GM23338 (cell line): ENCODE measurements around the gene DUSP10. TPM values are rescaled to one million over a fixed set of nuclear protein-coding genes. Genes with fewer than 3 reads are reported as not detected.

ENCODE experiments used
- ATAC-seq: fragments of 200-7000 bp; cut with Tn5 transposase; 3 replicates; pipeline ENCODE4 v1.9.1; 2020
- DNase-seq: peaks from one replicate; pipeline ENCODE4 v3.0.0-alpha.2; 2015; ENCODE audit warnings: low spot score
- H2AFZ ChIP-seq: fragments of 200-600 bp; sonication (generic); 2 replicates; pipeline ENCODE4 v1.8.0; 2016; ENCODE audit warnings: antibody characterized with exemption, mild to moderate bottlenecking, moderate library complexity
- H3F3A ChIP-seq: fragments of 200-600 bp; sonication (generic); replicated peaks from 2 replicates; pipeline ENCODE4 v1.8.0; 2017; ENCODE audit warnings: antibody characterized with exemption, mixed run types, low read depth
- H3K27ac ChIP-seq: fragments of 200-600 bp; sonication (generic); 2 replicates; pipeline ENCODE4 v1.6.1; 2016; ENCODE audit warnings: low read depth
- H3K27me3 ChIP-seq: fragments of 200-600 bp; sonication (generic); 2 replicates; pipeline ENCODE4 v1.8.0; 2016; ENCODE audit warnings: mild to moderate bottlenecking, mixed run types, moderate library complexity; ENCODE audit not compliant: insufficient read depth
- H3K36me3 ChIP-seq: fragments of 200-600 bp; sonication (generic); 2 replicates; pipeline ENCODE4 v1.8.0; 2016; ENCODE audit warnings: mild to moderate bottlenecking; ENCODE audit not compliant: insufficient read depth
- H3K4me1 ChIP-seq: fragments of 200-600 bp; sonication (generic); 2 replicates; pipeline ENCODE4 v1.8.0; 2016; ENCODE audit warnings: mild to moderate bottlenecking, moderate library complexity; ENCODE audit not compliant: insufficient read depth
- H3K4me2 ChIP-seq: fragments of 200-600 bp; sonication (generic); 2 replicates; pipeline ENCODE4 v1.7.1; 2017; ENCODE audit warnings: mixed run types
- H3K4me3 ChIP-seq: fragments of 200-600 bp; sonication (generic); 2 replicates; pipeline ENCODE4 v1.6.1; 2016; ENCODE audit warnings: mixed run types
- H3K79me2 ChIP-seq: fragments of 200-600 bp; sonication (generic); replicated peaks from 2 replicates; pipeline ENCODE4 v1.8.0; 2017; ENCODE audit warnings: mild to moderate bottlenecking; ENCODE audit not compliant: insufficient read depth
- H3K9me2 ChIP-seq: fragments of 200-600 bp; sonication (generic); 2 replicates; pipeline ENCODE4 v1.8.0; 2017; ENCODE audit not compliant: insufficient read depth
- H4K20me1 ChIP-seq: fragments of 200-600 bp; sonication (generic); replicated peaks from 2 replicates; pipeline ENCODE4 v1.8.0; 2017; ENCODE audit warnings: mild to moderate bottlenecking; ENCODE audit not compliant: insufficient read depth
- H3K27ac Mint-ChIP-seq: 2 replicates; pipeline ENCODE4 v1.8.0; 2020; ENCODE audit warnings: inconsistent platforms, mild to moderate bottlenecking, moderate library complexity, mixed read lengths
- H3K27me3 Mint-ChIP-seq: 3 replicates; pipeline ENCODE4 v1.8.0; 2022; ENCODE audit warnings: low read depth, mild to moderate bottlenecking, moderate library complexity, mixed read lengths, inconsistent platforms; ENCODE audit not compliant: insufficient read depth, poor library complexity
- H3K36me3 Mint-ChIP-seq: 3 replicates; pipeline ENCODE4 v1.8.0; 2021; ENCODE audit warnings: low read depth, mild to moderate bottlenecking, inconsistent platforms, moderate library complexity, mixed read lengths
- H3K4me1 Mint-ChIP-seq: 3 replicates; pipeline ENCODE4 v1.8.0; 2020; ENCODE audit warnings: mild to moderate bottlenecking, inconsistent platforms, mixed read lengths
- H3K4me3 Mint-ChIP-seq: 3 replicates; pipeline ENCODE4 v1.8.0; 2021; ENCODE audit warnings: moderate library complexity, mild to moderate bottlenecking, inconsistent platforms, mixed read lengths
- H3K9me3 Mint-ChIP-seq: 3 replicates; pipeline ENCODE4 v1.8.0; 2020; ENCODE audit warnings: moderate library complexity, mild to moderate bottlenecking, inconsistent platforms, mixed read lengths
- CTCF ChIP-seq, 2 experiments: fragments of 200-600 bp in 1 of 2; sonication (generic) in 1 of 2; conservative IDR thresholded peaks; 2 replicates each; pipeline versions ENCODE4 v1.5.1 to v1.6.1; 2016 to 2017; ENCODE audit warnings: antibody characterized with exemption in 2 of 2, low read depth in 2 of 2, mild to moderate bottlenecking in 2 of 2, moderate library complexity in 1 of 2
- EZH2 ChIP-seq: fragments of 200-600 bp; sonication (generic); IDR thresholded peaks from one replicate; pipeline ENCODE4 v1.8.0; 2017; ENCODE audit warnings: antibody characterized with exemption, mild to moderate bottlenecking, low read depth; ENCODE audit not compliant: unreplicated experiment
- POLR2AphosphoS5 ChIP-seq: IDR thresholded peaks from 2 replicates; pipeline ENCODE4 v1.6.1; 2016; ENCODE audit warnings: antibody characterized with exemption, low read depth
- STAT1 ChIP-seq: IDR thresholded peaks from one replicate; pipeline ENCODE4 v1.6.1; 2016; ENCODE audit warnings: antibody characterized with exemption; ENCODE audit not compliant: unreplicated experiment
- ZNF462 ChIP-seq: fragments of 250-450 bp; sonication (Bioruptor Pico); IDR thresholded peaks from 2 replicates; pipeline ENCODE4 v1.5.0; 2020; ENCODE audit warnings: mild to moderate bottlenecking, moderate library complexity
- polyA plus RNA-seq: library from polyadenylated mRNA; unstranded; fragments of >200 nt; fragmentation: Nextera tagmentation; extraction: Ambion mirVana; gene quantifications from 2 replicates; pipeline ENCODE4 v1.2.1, GENCODE V29; 2016
- total RNA-seq: library from RNA; depleted of rRNA; stranded (reverse); fragments of >200 nt; shearing (Covaris generic); gene quantifications from 2 replicates; pipeline ENCODE4 v1.2.3, GENCODE V29; 2014

The DUSP10 gene
- total and polyA plus RNA-seq, 2 experiments from 2014 or later = 1.5 to 1.6 TPM

GRCh38 chr1:221743416-221744208 is 1.7 kb upstream of the DUSP10 start:
- DNase-seq (peak; percentile 3), ATAC-seq (no peak; the same call in 2 of the 3 replicates)
- H3K4me2 ChIP-seq = peak overlapping the region; percentile 76
- H3K36me3 ChIP-seq = no peaks in the 10 kb centered on the region
- no peaks in the 10 kb centered on the region for H3K9me3 Mint-ChIP-seq
- H2AFZ ChIP-seq = peak overlapping the region; percentile 90
- 0 out of 2 replicates have a peak, but pooled peaks cover 6% of the 10 kb centered on the region for H3F3A ChIP-seq
- 0 out of 2 replicates have a peak, but pooled peaks cover 7% of the 10 kb centered on the region for H4K20me1 ChIP-seq
- TF ChIP-seq STAT1 = no peak
- no peak for TF ChIP-seq POLR2AphosphoS5
- no peak for TF ChIP-seq CTCF (conservative IDR thresholded peaks at IDR 0.05; ENCODE audit: low read depth in 2 of 2)
- H3K27me3 Mint-ChIP-seq = peaks cover 7% of the 10 kb centered on the region
- H3K27ac ChIP-seq = no peak overlapping the region
- no peaks in the 10 kb centered on the region for H3K9me2 ChIP-seq
- H3K4me3 Mint-ChIP-seq = peak overlapping the region; percentile 79; the same call in 2 of the 3 replicates
- H3K4me3 ChIP-seq = peak overlapping the region; percentile 52
- no peaks in the 10 kb centered on the region for H3K36me3 Mint-ChIP-seq
- no peak overlapping the region for H3K27ac Mint-ChIP-seq
- peaks cover 39% of the 10 kb centered on the region for H3K27me3 ChIP-seq
- H3K79me2 ChIP-seq = peaks cover 2% of the 10 kb centered on the region; the same call in 1 of the 2 replicates
- H3K4me1 Mint-ChIP-seq = peaks cover 11% of the 10 kb centered on the region
- peaks cover 24% of the 10 kb centered on the region for H3K4me1 ChIP-seq

GRCh38 chr1:221742555-221743415 is 896 bp upstream of the DUSP10 start:
- Histone ChIP-seq H3F3A (0 out of 2 replicates have a peak, but pooled peaks cover 6% of the 10 kb centered on the region), H2AFZ (peak overlapping the region; percentile 90)
- peak overlapping the region; percentile 79; the same call in 2 of the 3 replicates for H3K4me3 Mint-ChIP-seq
- TF ChIP-seq CTCF (conservative IDR thresholded peaks at IDR 0.05; ENCODE audit: low read depth in 2 of 2) = peak in 1 of 2 experiments; percentile 26; a peak in 2 of 4 replicates
- TF ChIP-seq EZH2 = no peak
- no peak for TF ChIP-seq ZNF462 (CRISPR knock-in tag)

More at GRCh38 chr1:221742555-221743415, 896 bp upstream of the DUSP10 start:
- peak overlapping the region; percentile 76 for H3K4me2 ChIP-seq
- Mint-ChIP-seq H3K9me3 (no peaks in the 10 kb centered on the region), H3K4me1 (peaks cover 11% of the 10 kb centered on the region), H3K27ac (no peak overlapping the region), H3K36me3 (no peaks in the 10 kb centered on the region), H3K27me3 (peaks cover 10% of the 10 kb centered on the region)
- H3K4me1 ChIP-seq = peaks cover 24% of the 10 kb centered on the region
- 0 out of 2 replicates have a peak, but pooled peaks cover 7% of the 10 kb centered on the region for H4K20me1 ChIP-seq
- H3K9me2 ChIP-seq = peaks cover 5% of the 10 kb centered on the region; the same call in 1 of the 2 replicates
- peaks cover 39% of the 10 kb centered on the region for H3K27me3 ChIP-seq
- peaks cover 2% of the 10 kb centered on the region; the same call in 1 of the 2 replicates for H3K79me2 ChIP-seq
- no peak overlapping the region for H3K27ac ChIP-seq
- H3K4me3 ChIP-seq = peak overlapping the region; percentile 52
- H3K36me3 ChIP-seq = no peaks in the 10 kb centered on the region
- DNase-seq (peak; percentile 82), ATAC-seq (peak; percentile 50)
